CD4-positive, alpha-beta T cell treated with Interferon alpha-2 for 1 hour (primary cell): Measurements from ENCODE around the gene PRMT3.
"Not testable (repeated sequence)": the region's sequence is repeated elsewhere in the genome, so short reads cannot be mapped to it uniquely, and the experiment has no call there.

ENCODE experiments used
- DNase-seq, 2 donors: peaks; one replicate each; pipeline ENCODE4 v3.0.0-alpha.2; 2020 to 2022

Gene PRMT3

DNA sequence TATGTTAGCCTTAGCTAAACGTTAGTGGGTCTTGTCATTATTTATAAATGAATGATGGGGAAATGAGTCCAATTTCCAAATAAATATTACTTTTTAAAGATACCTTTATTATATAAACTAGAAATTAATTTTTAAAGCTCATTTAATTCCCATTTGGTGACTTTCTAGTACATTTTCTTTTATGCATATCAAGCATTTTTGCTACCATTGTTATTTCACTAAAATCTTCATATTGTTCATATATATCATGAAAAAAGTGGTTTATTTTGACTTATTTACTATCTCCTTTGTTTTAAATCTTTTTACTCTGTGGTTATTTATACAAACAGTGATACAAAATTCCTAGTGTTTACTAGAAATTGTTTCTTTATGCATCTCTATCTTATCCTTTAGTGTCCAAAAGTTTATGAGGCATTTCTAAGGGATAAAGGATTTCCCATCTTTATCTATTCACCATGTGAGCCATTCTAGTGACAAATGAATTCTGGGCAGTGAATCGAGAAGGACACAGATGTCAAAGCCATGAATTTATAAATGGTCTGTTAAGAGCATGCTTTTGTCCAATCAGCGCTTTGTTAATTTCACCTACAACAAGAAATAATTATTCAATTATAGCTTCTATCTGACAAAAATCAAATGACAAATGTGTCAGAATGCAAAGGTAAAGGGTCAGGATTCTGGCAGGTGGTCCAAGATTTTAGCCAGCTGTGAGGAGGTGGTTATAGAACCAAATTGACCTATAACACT, 70.6 kb downstream of the PRMT3 start:
- DNase-seq, result no peak

DNA sequence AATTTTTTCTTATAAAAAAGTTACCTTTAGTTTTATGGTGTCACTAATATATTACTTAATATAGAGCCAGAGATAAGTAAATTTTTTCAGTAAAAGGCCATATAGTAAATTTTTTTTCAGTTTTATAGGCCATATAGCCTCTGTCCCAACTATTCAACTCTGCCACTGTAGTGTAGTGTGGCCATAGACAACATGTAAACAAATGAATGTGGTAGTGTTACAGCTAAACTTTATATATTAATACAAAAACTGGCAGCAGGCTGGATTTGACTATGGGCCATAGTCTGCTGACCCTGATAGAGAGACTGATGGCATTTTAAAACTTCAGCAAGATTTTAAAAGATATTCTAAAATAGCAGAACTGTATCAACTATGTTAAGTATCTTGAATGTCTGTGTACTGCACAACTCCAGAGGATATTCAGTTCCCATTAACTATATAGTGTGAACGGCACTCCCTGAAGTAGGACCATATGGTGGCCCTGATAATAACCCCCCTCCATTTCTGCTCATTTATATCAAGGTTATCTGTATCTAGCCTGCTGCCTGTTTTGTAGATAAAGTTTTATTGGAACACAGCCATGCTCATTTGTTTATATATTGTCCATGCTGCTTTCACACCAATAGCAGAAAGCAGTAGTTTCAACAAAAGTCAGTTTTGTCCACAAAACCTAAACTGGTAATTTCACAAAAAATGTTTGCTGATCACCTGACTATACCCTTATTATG, 71.6 kb downstream of the PRMT3 start:
- no peak for DNase-seq

DNA sequence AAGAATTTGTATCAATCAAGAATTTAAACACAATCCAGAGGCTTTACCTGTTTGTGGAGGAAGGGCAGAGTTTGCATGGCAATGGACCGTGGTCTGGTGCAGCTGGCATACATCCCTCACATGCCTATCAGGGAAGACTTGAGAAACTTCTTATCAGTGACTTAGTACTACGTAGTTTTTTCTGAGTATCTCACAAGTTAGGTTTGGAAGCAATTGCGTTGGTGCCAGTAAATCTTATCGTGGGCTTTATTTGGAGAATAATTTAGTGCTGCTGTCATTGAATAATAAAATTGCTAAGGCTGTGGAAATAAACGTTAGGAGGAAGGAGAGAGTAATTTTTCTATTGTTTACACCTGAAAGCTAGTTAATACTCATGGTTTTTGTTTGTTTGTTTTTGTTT, 72.3 kb downstream of the PRMT3 start:
- no peak for DNase-seq

DNA sequence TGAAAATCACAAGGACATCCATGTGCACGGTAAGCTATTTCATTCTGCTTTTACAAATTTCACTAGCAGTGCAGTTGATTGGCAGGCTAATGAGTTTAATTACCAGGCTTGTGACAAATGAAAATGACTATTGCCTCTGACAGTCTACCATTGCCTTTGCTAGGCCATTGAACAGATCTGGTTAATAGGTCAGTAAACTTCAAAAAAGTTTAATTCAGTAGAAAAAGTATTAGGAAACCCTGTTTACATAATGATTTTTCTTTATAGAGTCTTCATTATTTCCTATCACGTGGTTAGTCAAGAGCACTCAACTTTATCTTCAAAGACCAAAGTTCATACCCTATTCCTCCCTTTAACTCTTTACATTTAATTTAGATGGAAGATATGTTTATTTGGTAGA, 77.0 kb downstream of the PRMT3 start:
- DNase-seq, result no peak

DNA sequence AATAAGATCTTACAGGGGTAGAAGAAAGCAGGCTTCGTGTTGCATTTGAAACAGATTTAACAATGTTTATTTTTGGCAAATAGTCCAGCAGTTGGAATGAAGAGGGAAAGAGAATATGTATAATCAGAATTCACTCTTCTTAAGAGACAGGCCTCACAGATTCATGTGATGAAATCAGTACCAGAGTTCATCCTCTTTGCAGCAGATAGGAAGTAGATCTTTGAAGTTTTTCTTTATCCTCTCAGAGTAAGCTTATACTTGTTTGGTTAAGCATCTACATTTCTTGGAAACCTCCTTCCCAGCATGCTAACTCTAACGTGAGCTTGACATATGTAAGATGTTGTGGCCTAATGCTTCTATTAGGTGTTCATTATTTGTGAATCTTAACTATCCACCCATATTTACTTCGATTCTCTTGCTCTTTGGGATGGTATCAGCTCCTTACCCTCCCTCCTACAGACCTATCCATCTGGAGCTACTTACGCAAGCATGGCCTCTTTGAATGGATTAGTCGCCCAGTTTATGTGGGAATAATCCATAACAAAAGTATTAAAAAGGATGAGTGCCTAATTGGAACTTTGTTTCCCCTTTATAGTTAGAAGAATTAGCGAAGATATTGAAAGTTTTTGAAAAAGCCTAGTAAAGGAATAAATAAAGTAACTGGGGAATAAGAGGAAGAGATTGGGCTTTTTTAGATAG, 80.1 kb downstream of the PRMT3 start:
- DNase-seq, result no peak

DNA sequence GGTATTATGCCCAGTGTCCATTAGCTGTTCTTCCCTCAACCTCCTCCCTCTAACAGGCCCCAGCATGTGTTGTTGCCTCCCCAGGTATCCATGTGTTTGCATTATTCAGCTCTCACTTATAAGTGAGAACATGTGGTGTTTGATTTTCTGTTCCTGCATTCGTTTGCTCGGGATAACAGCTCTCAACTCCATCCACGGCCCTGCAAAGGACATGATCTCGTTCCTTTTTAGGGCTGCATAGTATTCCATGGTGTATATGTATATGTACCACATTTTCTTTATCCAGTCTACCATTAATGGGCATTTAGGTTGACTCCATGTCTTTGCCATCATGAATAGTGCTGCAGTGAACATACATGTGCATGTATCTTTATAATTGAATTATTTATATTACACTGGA, 82.8 kb downstream of the PRMT3 start:
- DNase-seq, result no peak

DNA sequence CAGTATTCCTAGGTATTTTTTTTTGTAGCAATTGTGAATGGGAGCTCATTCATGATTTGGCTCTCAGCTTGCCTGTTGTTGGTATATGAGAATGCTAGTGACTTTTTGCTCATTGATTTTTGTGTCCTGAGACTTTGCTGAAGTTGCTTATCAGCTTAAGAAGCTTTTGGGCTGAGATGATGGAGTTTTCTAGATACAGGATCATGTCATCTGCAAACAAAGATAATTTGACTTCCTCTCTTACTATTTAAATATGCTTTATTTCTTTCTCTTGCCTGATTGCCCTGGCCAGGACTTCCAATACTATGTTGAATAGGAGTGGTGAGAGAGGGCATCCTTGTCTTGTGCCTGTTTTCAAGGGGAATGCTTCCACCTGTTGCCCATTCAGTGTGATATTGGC, 84.4 kb downstream of the PRMT3 start:
- not testable (repeated sequence) for DNase-seq

DNA sequence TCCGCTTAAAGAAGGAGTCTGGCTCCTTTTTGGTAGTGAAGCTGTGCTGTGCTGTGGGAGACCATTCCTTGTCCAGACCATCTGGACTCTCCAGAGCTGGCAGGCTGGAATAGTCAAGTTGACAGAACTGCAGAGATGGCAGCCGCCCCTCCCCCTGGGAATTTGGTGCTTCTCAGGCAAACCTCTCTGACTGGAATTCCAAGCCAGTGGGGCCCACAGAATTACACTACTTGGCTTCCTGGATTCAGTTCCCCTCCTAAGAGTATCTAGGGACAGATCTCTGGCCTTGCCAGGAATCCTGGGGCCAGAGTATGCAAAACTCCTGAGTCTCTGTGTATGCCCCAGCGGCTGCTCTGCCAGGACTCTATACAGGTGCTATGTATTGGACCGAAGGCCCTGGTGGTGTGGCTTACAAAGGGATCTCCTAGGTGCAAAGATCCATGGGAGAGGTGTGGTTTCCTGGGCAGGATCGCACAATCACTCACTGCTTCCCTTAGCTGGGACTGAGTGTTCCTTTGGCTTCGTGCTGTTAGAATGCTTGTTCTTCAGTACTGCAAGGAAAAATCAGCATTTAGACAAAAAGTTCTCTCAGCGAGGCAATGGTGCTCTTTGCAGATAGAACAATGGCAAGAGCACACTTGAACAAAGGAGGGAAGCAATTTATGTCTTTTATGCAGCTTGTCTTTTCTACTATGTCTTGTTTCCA, 86.8 kb downstream of the PRMT3 start:
- DNase-seq, result no peak

DNA sequence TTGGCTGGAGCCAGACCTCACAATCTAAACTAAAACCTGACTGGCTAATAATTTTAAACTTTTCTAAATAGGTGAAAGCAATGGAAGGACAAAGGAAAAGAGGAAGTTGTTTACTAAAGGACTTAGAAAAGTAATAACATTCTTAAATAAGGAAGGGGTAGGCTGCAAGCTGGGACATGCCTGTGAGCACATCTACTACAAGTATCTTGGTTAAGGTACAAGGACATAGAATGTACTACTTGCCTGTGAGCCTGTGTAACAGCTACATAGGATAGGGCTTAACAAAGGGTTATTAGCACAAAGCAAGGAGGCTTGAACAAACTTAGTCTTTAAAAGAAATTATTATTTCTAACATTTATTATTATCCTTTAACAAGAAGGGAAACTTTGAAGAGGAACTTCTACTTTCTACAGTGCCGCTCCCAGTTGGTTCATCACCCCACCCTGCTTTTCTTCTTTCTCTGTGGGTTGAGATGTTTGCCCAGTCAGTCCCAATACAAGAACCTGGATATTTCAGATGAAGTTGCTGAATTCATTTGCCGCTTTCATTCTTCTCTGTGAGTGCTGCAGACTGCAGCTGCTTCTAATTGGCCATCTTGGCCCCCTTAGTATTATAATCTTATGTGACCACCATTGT, 87.5 kb downstream of the PRMT3 start:
- no peak for DNase-seq

DNA sequence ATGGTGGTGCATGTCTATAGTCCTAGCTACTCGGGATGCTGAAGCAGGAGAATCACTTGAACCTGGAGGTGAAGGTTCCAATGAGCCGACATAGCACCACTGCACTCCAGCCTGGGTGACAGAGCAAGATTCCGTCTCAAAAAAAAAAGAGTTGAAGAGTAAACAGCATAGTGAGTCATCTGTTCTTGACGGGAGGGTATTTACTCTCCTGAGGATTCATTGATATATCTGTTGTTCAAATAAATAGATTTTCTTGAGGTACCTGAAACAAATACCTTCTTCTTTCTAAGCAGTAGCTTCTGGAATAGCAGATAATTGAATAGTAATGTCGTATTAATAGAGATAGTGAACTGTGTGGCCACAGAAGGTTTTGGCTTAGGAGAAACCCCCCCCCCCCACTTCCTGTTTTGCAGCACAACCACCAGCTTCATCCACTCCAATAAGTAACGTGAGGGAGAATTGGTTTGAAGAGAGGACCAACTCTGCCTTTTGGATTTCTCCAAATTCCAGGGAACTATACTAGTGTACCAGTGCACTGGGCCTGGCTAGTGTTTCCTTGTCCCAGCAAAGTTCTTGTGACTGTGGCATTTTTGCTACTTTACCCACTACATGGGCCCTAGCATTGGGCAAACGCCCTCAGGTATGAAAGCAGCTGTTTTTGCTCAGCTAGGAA, 90.0 kb downstream of the PRMT3 start:
- DNase-seq, result no peak

DNA sequence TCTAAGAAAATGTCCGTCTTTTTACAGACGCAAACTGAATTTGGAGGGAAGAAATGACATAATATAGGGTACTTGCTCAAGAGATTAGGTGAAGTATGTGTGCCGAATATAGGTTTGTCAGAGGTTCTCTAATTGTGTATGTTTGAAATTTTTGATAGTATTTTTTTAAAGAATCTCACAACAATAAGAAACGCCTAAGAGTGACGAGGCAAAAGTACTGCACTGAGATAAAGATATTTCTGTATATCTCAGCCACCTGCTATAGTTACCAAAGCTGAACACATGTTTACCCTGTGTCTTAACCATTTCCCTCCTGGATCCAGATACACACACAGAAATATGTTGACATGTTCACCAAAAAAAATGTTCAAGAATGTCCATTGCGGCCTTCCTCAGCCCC, 92.0 kb downstream of the PRMT3 start:
- no peak for DNase-seq

DNA sequence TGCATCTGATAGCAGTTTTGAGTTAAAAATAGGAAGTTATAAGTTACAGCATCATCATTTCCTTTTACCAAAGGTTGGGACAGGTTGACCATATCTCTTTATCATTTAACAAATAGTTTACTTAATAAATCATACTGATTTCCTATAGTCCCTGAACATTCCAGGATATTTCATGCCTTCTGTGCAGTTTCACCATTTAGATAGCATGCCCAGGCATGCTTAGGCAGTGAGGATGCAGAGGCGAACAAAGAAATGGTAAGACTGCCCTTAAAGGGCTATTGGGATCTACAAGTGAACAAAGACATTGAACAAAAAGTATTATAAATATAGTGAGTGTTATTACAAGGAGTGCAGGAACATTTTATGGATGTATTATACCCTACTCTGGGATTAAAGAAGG, 96.4 kb downstream of the PRMT3 start:
- no peak for DNase-seq

DNA sequence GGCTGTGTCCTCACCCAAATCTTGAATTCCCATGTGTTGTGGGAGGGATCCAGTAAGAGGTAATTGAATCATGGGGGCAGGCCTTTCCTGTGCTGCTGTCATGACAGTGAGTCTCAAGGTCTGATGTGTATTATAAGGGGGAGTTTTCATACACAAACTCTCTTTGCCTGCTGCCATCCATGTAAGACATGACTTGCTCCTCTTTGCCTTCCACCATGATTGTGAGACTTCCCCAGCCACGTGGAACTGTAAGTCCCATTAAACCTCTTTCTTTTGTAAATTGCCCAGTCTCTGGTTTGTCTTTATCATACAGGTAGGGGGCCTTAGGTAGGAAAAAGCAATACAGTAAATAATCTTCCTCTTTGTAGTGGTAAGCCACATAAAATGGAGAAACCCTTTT, 96.9 kb downstream of the PRMT3 start:
- DNase-seq, result not testable (repeated sequence)

DNA sequence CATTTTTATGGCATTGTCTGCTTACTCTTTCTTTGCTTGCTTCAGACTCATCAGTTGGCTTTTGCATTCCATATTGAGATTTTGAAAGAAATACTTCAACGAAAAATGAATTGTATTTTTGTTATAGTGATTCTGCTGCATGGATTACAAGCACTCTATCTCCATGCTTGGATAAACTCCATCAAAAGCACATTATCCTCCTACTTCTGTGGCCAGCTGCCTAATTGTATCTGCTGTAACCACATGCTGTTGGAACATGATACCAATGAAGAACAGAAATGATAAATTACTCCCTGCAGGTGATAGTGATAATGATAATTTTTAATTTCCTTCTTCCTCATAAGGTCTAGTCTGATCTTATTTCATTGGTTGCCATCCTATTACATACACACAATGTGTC, 100.8 kb downstream of the PRMT3 start:
- no peak for DNase-seq

DNA sequence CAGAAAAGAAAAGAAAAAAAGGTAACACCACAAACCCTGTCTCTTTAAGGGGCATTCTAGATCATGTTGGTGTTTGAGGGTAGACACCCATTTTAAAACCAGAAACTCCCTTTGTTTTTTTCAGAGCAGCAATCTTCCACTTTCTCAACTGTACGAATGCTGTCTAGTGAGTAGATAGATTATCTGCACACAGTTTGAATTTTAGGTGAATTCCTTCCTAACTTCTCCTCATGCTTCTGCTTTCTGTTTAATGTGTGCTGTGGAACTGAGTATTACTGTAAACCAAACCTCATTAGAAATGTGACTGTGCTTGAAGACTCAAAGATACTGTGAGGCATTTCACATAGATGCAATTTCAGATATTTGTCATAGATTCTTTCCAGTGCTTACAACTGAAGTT, 102.4 kb downstream of the PRMT3 start:
- no peak for DNase-seq

DNA sequence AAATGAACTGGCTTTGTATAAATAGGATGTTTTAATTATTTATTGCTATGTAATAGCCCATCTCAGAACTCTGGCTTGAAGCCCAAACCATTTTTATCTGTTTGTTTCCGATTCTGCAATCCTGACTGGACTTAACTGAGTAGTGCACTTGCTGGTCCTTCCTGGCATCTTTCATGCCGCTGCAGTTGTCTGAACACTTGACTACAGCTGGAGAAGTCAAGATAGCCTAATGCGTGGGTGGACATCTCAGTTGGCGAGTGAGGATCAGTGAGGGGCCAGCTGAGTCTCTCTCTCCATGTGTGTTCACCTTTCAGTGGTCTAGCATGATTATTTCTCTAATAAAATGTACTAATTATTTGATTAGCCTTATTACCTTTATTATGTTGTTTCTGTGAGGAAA, 105.8 kb downstream of the PRMT3 start:
- DNase-seq, result no peak

DNA sequence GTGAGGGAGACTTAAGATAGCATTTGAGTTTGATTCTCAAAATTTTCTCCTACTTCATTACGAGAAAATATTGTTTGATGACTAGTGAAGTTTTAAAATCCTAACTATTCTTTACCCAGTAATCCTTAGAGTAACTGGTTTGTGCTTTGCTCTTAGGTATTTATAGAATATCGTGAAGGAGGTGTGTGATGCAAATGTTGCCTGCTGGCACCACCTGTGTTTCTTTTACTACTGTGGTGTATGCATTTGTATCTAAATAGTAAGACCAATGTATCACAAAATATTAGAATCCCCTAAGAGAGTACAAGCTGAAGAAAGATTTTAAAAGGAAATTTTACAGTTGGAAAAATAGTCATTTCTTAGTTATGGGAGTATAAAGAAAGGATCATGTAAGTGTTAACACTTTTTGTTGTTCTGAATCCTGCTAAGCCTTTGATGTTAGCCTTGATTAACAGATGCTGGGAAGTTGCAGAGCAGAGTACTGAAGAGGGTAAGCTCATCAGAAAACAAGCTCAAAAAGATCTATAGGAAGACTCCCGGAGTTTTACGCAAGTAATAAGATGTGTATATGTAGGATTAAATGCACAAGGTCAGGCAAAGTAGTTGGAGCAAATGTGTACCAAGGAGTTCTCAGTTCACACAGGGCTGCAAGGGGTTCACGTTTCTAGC, 109.7 kb downstream of the PRMT3 start:
- DNase-seq, result no peak

DNA sequence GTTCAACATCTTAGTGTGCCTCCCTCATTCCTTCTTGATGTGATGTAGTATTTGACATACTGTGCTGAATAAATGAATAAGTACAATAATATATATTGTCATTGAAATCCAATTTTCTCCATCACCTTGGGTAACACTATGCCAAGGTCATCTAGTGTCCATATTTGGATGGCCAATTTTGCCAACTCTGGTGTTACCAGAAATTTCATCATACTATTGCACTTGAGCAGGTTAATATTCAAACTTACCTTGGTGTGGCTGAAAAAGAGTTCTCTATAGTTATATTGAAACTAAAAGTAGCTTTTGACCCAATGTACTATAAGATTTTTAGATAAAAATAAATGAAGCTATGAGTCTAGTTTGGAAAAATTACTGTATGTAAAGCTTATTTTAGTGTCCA, 113.7 kb downstream of the PRMT3 start:
- no peak for DNase-seq

DNA sequence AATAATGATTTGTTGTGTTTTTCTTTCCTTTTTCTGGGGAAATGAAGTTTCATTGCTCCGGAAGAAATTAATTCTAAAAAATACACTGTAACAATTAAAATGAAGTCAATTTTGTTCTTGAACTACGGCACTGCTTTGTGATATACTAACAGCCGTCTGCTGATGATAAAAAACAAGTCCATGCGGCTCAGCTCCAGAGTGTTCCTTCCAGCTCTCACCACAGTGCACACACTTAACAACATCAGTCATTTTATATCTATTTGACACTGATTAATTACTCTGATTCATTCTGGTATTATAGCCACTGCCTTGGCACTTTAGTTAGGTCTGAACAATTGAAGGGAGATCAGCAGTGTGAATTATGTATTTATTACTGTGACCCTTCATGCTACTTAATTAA, 114.5 kb downstream of the PRMT3 start:
- no peak for DNase-seq

DNA sequence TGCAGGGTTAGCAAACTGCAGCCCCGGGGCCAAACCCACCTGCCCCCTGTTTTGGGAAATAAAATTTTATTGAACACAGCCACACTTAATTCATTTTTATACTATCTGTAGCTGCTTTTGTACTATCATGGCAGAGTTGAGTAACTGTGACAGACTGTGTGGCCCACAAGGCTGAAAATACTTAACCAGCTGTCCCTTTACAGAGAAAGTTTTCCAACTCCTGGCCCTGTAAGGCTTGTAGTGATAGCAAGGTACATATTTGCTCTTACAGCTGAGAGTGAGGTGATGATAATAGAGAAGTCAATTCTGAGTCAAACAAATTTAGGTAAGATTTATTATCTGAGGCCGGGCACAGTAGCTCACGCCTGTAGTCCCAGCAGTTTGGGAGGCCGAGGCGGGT, 124.5 kb downstream of the PRMT3 start:
- no peak for DNase-seq

DNA sequence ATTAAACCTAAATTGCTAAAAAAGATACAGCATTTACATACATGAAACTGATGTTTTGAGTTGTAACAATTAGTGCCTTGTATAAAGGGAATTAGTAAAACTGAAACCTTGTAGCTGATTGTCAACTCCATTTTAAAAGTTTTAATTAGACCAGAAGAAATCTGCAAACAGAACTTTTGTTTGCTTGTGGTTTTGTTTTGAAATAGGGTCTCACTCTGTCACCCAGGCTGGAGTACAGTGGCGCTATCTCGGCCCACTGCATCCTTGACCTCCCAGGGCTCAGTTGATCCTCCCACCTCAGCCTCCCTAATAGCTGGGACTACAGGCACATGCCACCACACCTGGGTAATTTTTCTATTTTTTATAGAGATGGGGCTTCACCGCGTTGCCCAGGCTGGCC, 125.4 kb downstream of the PRMT3 start:
- DNase-seq, result no peak

DNA sequence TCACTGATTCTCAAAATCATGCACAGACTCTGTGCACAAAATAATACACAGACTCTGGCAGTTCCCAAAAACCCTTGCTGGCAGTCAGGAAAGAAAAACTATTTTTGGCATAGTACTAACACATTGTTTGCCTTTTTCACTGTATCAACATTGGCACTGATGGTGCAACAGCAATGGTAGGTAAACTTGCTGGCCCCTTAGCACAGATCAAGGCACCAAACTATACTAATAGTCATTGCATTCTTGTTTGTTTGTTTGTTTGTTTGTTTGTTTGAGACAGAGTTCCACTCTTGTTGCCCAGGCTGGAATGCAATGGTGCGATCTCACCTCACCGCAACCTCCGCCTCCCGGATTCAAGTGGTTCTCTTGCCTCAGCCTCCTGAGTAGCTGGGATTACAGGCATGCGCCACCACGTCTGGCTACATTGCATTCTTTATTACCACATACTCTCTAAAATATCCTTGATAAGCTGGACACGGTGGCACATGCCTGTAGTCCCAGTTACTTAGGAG, 130.9 kb downstream of the PRMT3 start:
- no peak for DNase-seq
